SK-N-MC (cell line): ENCODE data around the gene DNAJB14.

ENCODE experiments used
- EZH2 ChIP-seq: fragments of 200-600 bp; sonication (generic); IDR thresholded peaks from one replicate; pipeline ENCODE4 v1.6.1; 2017; ENCODE audit warnings: antibody characterized with exemption
- FOXP2 ChIP-seq: optimal IDR thresholded peaks from 2 replicates; pipeline ENCODE3; 2011; ENCODE audit warnings: mild to moderate bottlenecking, moderate library complexity; ENCODE audit not compliant: insufficient read depth; ENCODE audit errors: extremely low read length, control extremely low read depth
- POLR2AphosphoS5 ChIP-seq: IDR thresholded peaks from 2 replicates; pipeline ENCODE4 v1.6.1; 2012; ENCODE audit warnings: mild to moderate bottlenecking, low read depth, low read length, borderline replicate concordance

DNA sequence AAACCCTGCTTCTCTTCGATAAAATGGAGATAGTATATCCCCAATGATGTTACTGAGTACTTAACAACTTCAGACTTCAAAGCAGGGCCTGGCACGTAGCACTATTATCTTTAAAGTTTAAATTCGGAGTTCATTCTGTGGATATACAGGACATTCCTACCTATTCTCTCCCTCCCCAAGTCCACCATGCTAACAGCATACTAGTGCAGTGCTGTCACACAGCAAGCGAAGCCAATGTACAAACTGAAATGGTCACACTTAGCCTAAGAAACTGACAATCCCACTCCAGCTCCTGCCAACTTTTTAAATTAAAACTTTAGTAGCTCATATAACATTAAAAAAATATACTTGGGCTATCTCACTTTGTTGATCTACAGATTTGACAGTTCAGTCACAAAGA is 1.2 kb upstream of the DNAJB14 start:
- no peak for TF ChIP-seq FOXP2
- TF ChIP-seq EZH2: no peak
- no peak for TF ChIP-seq POLR2AphosphoS5
